WTC11 (cell line): ENCODE measurements around the gene ASGR1. TPM values are rescaled to one million over a fixed set of nuclear protein-coding genes. Genes with fewer than 3 reads are reported as not detected.

Experiments
- ATF1 ChIP-seq: sonication (generic); formaldehyde crosslinking; IDR thresholded peaks from 2 replicates; pipeline ENCODE4 v1.8.1; 2023; ENCODE audit warnings: mild to moderate bottlenecking, moderate library complexity, missing genetic modification reagents
- ATF2 ChIP-seq: sonication (generic); formaldehyde crosslinking; IDR thresholded peaks from 2 replicates; pipeline ENCODE4 v1.8.1; 2022; ENCODE audit warnings: low read depth, missing genetic modification reagents, borderline replicate concordance
- CDX4 ChIP-seq: fragments of 250-450 bp; sonication (Bioruptor Pico); IDR thresholded peaks from 2 replicates; pipeline ENCODE4 v1.9.0; 2021; ENCODE audit warnings: moderate library complexity, mild to moderate bottlenecking, inconsistent platforms, borderline replicate concordance
- CREB1 ChIP-seq: sonication (generic); formaldehyde crosslinking; IDR thresholded peaks from 2 replicates; pipeline ENCODE4 v1.8.0; 2023; ENCODE audit warnings: mild to moderate bottlenecking, missing genetic modification reagents
- CTCF ChIP-seq: fragments of 200-600 bp; IDR thresholded peaks from 2 replicates; pipeline ENCODE4 v1.8.0; 2022; ENCODE audit warnings: antibody characterized with exemption
- E2F4 ChIP-seq: sonication (generic); formaldehyde crosslinking; IDR thresholded peaks from 2 replicates; pipeline ENCODE4 v1.8.1; 2022; ENCODE audit warnings: low read depth, mild to moderate bottlenecking, moderate library complexity, missing genetic modification reagents, borderline replicate concordance
- ESRRA ChIP-seq: sonication (generic); formaldehyde crosslinking; IDR thresholded peaks from 2 replicates; pipeline ENCODE4 v1.8.1; 2022; ENCODE audit warnings: mild to moderate bottlenecking, missing genetic modification reagents, borderline replicate concordance
- FOXK1 ChIP-seq: sonication (generic); formaldehyde crosslinking; IDR thresholded peaks from 2 replicates; pipeline ENCODE4 v1.8.0; 2022; ENCODE audit warnings: mild to moderate bottlenecking, moderate library complexity, missing genetic modification reagents
- FOXP1 ChIP-seq: sonication (generic); formaldehyde crosslinking; IDR thresholded peaks from 2 replicates; pipeline ENCODE4 v1.8.0; 2022; ENCODE audit warnings: missing genetic modification reagents, mild to moderate bottlenecking, moderate library complexity, borderline replicate concordance
- FOXP4 ChIP-seq: sonication (generic); formaldehyde crosslinking; IDR thresholded peaks from 2 replicates; pipeline ENCODE4 v1.8.0; 2022; ENCODE audit warnings: mild to moderate bottlenecking, missing genetic modification reagents
- NFE2L1 ChIP-seq: sonication (generic); formaldehyde crosslinking; IDR thresholded peaks from 2 replicates; pipeline ENCODE4 v1.8.1; 2023; ENCODE audit warnings: missing genetic modification reagents
- NFYB ChIP-seq: sonication (generic); formaldehyde crosslinking; conservative IDR thresholded peaks from 2 replicates; pipeline ENCODE4 v1.8.0; 2022; ENCODE audit warnings: low read depth, missing genetic modification reagents
- RELA ChIP-seq: sonication (generic); formaldehyde crosslinking; IDR thresholded peaks from 2 replicates; pipeline ENCODE4 v1.8.1; 2022; ENCODE audit warnings: missing genetic modification reagents, mild to moderate bottlenecking, borderline replicate concordance
- SOX15 ChIP-seq: fragments of 250-450 bp; sonication (Bioruptor Pico); IDR thresholded peaks from 2 replicates; pipeline ENCODE4 v1.9.0; 2021; ENCODE audit warnings: mild to moderate bottlenecking
- TP53 ChIP-seq: sonication (generic); formaldehyde crosslinking; IDR thresholded peaks from 2 replicates; pipeline ENCODE4 v1.8.1; 2023; ENCODE audit warnings: mild to moderate bottlenecking, missing genetic modification reagents
- USF1 ChIP-seq: sonication (generic); formaldehyde crosslinking; IDR thresholded peaks from 2 replicates; pipeline ENCODE4 v1.8.0; 2022; ENCODE audit warnings: mild to moderate bottlenecking, missing genetic modification reagents
- ZNF121 ChIP-seq: sonication (generic); formaldehyde crosslinking; IDR thresholded peaks from 2 replicates; pipeline ENCODE4 v1.8.0; 2023; ENCODE audit warnings: missing genetic modification reagents
- ZNF219 ChIP-seq: sonication (generic); formaldehyde crosslinking; IDR thresholded peaks from 2 replicates; pipeline ENCODE4 v1.8.0; 2023; ENCODE audit warnings: missing genetic modification reagents, mild to moderate bottlenecking, borderline replicate concordance
- ZNF263 ChIP-seq: sonication (generic); formaldehyde crosslinking; IDR thresholded peaks from 2 replicates; pipeline ENCODE4 v1.8.1; 2022; ENCODE audit warnings: low read depth, mild to moderate bottlenecking, moderate library complexity, missing genetic modification reagents
- ZNF281 ChIP-seq: sonication (generic); formaldehyde crosslinking; IDR thresholded peaks from 2 replicates; pipeline ENCODE4 v1.8.0; 2023; ENCODE audit warnings: mild to moderate bottlenecking, missing genetic modification reagents
- ZNF416 ChIP-seq: fragments of 250-450 bp; sonication (Bioruptor Pico); IDR thresholded peaks from 2 replicates; pipeline ENCODE4 v1.9.0; 2021; ENCODE audit warnings: mild to moderate bottlenecking, inconsistent platforms
- ZNF425 ChIP-seq: fragments of 250-450 bp; sonication (Bioruptor Pico); conservative IDR thresholded peaks from 2 replicates; pipeline ENCODE4 v1.9.0; 2021; ENCODE audit warnings: mild to moderate bottlenecking
- ZNF671 ChIP-seq: fragments of 250-450 bp; sonication (Bioruptor Pico); IDR thresholded peaks from 2 replicates; pipeline ENCODE4 v1.8.0; 2021; ENCODE audit warnings: mild to moderate bottlenecking
- ZSCAN18 ChIP-seq: fragments of 250-450 bp; sonication (Bioruptor Pico); IDR thresholded peaks from 2 replicates; pipeline ENCODE4 v2.1.2; 2022; ENCODE audit warnings: mild to moderate bottlenecking, moderate library complexity
- total RNA-seq: library from RNA; stranded (reverse); gene quantifications from 3 replicates; pipeline ENCODE4 v1.2.3, GENCODE V29; 2021

ASGR1 gene
- total RNA-seq, 1 experiment from 2014 or later, result 13.3 TPM

GRCh38 chr17:7219812-7220592, 40.8 kb upstream of the ASGR1 start, which contains the start of the genes ACADVL and DLG4 (continued):
- TF ChIP-seq CDX4 (CRISPR knock-in tag) (no peak; the same call in 1 of the 2 replicates), NFYB (CRISPR knock-in tag) (no peak), ZNF263 (no peak), TP53 (CRISPR knock-in tag) (no peak), CTCF (no peak), ZNF281 (CRISPR knock-in tag) (no peak), ZNF425 (CRISPR knock-in tag) (no peak), ZNF121 (CRISPR knock-in tag) (no peak), SOX15 (CRISPR knock-in tag) (no peak), ATF1 (CRISPR knock-in tag) (no peak), NFE2L1 (no peak; the same call in 1 of the 2 replicates), FOXK1 (CRISPR knock-in tag) (peak; percentile 70), FOXP1 (CRISPR knock-in tag) (peak; percentile 48; the same call in 1 of the 2 replicates), ZNF671 (CRISPR knock-in tag) (no peak; the same call in 1 of the 2 replicates), ESRRA (CRISPR knock-in tag) (no peak), E2F4 (no peak), ZNF416 (CRISPR knock-in tag) (peak; percentile 89), ZNF219 (CRISPR knock-in tag) (no peak), USF1 (no peak; the same call in 1 of the 2 replicates), ZSCAN18 (no peak), ATF2 (CRISPR knock-in tag) (no peak), RELA (no peak), FOXP4 (CRISPR knock-in tag) (no peak; the same call in 1 of the 2 replicates), CREB1 (CRISPR knock-in tag) (no peak)
